H1 (cell line): ENCODE measurements around the gene SLC31A2. TPM values are rescaled to one million over a fixed set of nuclear protein-coding genes. Genes with fewer than 3 reads are reported as not detected.

ENCODE experiments used
- CTCF ChIA-PET: fragments of 300-600 bp; sonication (Branson Sonifier 250); formaldehyde crosslinking; loops from one replicate; lab custom pipeline; 2021; ENCODE audit not compliant: partially characterized antibody; lab: Charles Lee
- POLR2A ChIA-PET: fragments of 300-600 bp; sonication (Branson Sonifier 250); formaldehyde crosslinking; loops from one replicate; lab custom pipeline; 2021; ENCODE audit warnings: inconsistent platforms; ENCODE audit not compliant: partially characterized antibody; lab: Charles Lee
- DNase-seq, 2 experiments: peaks; one replicate each; pipeline versions ENCODE4 v3.0.0 to v3.0.0-alpha.2; 2010 to 2022; ENCODE audit warnings: low spot score in 2 of 2, low read depth in 1 of 2, mixed read lengths in 1 of 2
- FAIRE-seq: peaks from 2 replicates; lab custom pipeline; 2011; peaks lifted over from hg19 to GRCh38; lab: Jason Lieb, UNC
- H2AFZ ChIP-seq: 2 replicates; pipeline ENCODE4 v1.8.1; 2012; ENCODE audit warnings: low read length, inconsistent platforms
- H2AK5ac ChIP-seq: 2 replicates; pipeline ENCODE4 v1.6.1; 2013; ENCODE audit warnings: low read depth, low read length
- H2BK120ac ChIP-seq: replicated peaks from 2 replicates; pipeline ENCODE3; 2013; ENCODE audit warnings: low read depth, low read length, inconsistent platforms
- H2BK12ac ChIP-seq: 2 replicates; pipeline ENCODE4 v1.6.1; 2013; ENCODE audit warnings: low read depth, low read length
- H2BK15ac ChIP-seq: 2 replicates; pipeline ENCODE4 v1.6.1; 2013; ENCODE audit warnings: low read length
- H2BK20ac ChIP-seq: 2 replicates; pipeline ENCODE4 v1.6.1; 2013; ENCODE audit warnings: low read length
- H2BK5ac ChIP-seq: 2 replicates; pipeline ENCODE4 v1.6.1; 2013; ENCODE audit warnings: low read depth, low read length
- H3K14ac ChIP-seq: 2 replicates; pipeline ENCODE4 v1.6.1; 2013; ENCODE audit warnings: inconsistent platforms; ENCODE audit not compliant: insufficient read length
- H3K18ac ChIP-seq: 2 replicates; pipeline ENCODE4 v1.6.1; 2013; ENCODE audit warnings: low read length; ENCODE audit errors: extremely low read depth
- H3K23ac ChIP-seq: 2 replicates; pipeline ENCODE4 v1.6.1; 2013; ENCODE audit warnings: inconsistent platforms; ENCODE audit not compliant: insufficient read length
- H3K23me2 ChIP-seq: 2 replicates; pipeline ENCODE4 v1.6.1; 2013; ENCODE audit warnings: low read depth, low read length
- H3K27ac ChIP-seq: 2 replicates; pipeline ENCODE4 v1.6.1; 2011; ENCODE audit warnings: low read depth, low read length, inconsistent platforms
- H3K27me3 ChIP-seq, 4 experiments: replicated peaks in 1 of 4; 1 replicate in 1 of 4; 2 replicates in 3 of 4; pipeline versions ENCODE4 v1.6.1 to v1.8.1; 2011 to 2013; ENCODE audit warnings: low read length in 3 of 4, mild to moderate bottlenecking in 3 of 4, inconsistent platforms in 2 of 4, mixed read lengths in 2 of 4, moderate library complexity in 1 of 4; ENCODE audit not compliant: control insufficient read depth in 3 of 4, insufficient read depth in 3 of 4; ENCODE audit errors: extremely low read depth in 1 of 4
- H3K36me3 ChIP-seq, 4 experiments: 2 replicates each; pipeline versions ENCODE4 v1.6.1 to v1.8.1; 2011 to 2013; ENCODE audit warnings: mild to moderate bottlenecking in 4 of 4, low read length in 3 of 4, moderate library complexity in 2 of 4, control low read depth in 1 of 4, inconsistent platforms in 1 of 4; ENCODE audit not compliant: insufficient read depth in 4 of 4, control insufficient read depth in 2 of 4
- H3K4ac ChIP-seq: replicated peaks from 2 replicates; pipeline ENCODE3; 2013; ENCODE audit warnings: low read length, low read depth, mixed read lengths, inconsistent platforms; ENCODE audit not compliant: insufficient read length
- H3K4me1 ChIP-seq, 4 experiments: replicated peaks in 1 of 4; 1 replicate in 1 of 4; 2 replicates in 3 of 4; pipeline versions ENCODE4 v1.6.1 to v1.8.1; 2011 to 2013; ENCODE audit warnings: low read length in 3 of 4, inconsistent platforms in 2 of 4, mixed read lengths in 1 of 4; ENCODE audit not compliant: insufficient read depth in 4 of 4, control insufficient read depth in 3 of 4
- H3K4me2 ChIP-seq, 2 experiments: 2 replicates each; pipeline versions ENCODE4 v1.6.1 to v1.8.1; 2011 to 2013; ENCODE audit warnings: low read depth in 2 of 2, low read length in 2 of 2, control low read depth in 1 of 2, inconsistent platforms in 1 of 2, mild to moderate bottlenecking in 1 of 2; ENCODE audit not compliant: insufficient read depth in 1 of 2
- H3K4me3 ChIP-seq, 4 experiments: fragments of 200-600, 300-600 bp in 1 of 4; sonication (generic), shearing (Covaris generic), sonication (Bioruptor Twin) in 1 of 4; 2 replicates each; pipeline versions ENCODE4 v1.5.1 to v1.8.1; 2011 to 2016; ENCODE audit warnings: low read length in 4 of 4, low read depth in 3 of 4, control low read depth in 2 of 4, inconsistent platforms in 2 of 4, mild to moderate bottlenecking in 2 of 4, mixed read lengths in 1 of 4, moderate library complexity in 1 of 4; ENCODE audit not compliant: insufficient read depth in 2 of 4; ENCODE audit errors: extremely low read depth in 1 of 4
- H3K56ac ChIP-seq: replicated peaks from 2 replicates; pipeline ENCODE3; 2013; ENCODE audit warnings: low read depth, mild to moderate bottlenecking, mixed read lengths, low read length, inconsistent platforms; ENCODE audit not compliant: insufficient read length
- H3K79me1 ChIP-seq: 2 replicates; pipeline ENCODE4 v1.6.1; 2013; ENCODE audit warnings: low read depth, low read length, control low read depth
- H3K79me2 ChIP-seq, 2 experiments: 2 replicates each; pipeline versions ENCODE4 v1.6.1 to v1.8.1; 2012 to 2013; ENCODE audit warnings: low read length in 2 of 2, mild to moderate bottlenecking in 2 of 2, inconsistent platforms in 1 of 2; ENCODE audit not compliant: insufficient read depth in 2 of 2, control insufficient read depth in 1 of 2
- H3K9ac ChIP-seq, 4 experiments: replicated peaks in 1 of 4; 1 replicate in 1 of 4; 2 replicates in 3 of 4; pipeline versions ENCODE4 v1.6.1 to v1.8.1; 2011 to 2013; ENCODE audit warnings: low read depth in 3 of 4, low read length in 3 of 4, control low read depth in 2 of 4, mild to moderate bottlenecking in 2 of 4, moderate library complexity in 2 of 4, inconsistent platforms in 1 of 4; ENCODE audit errors: extremely low read depth in 1 of 4
- H3K9me3 ChIP-seq, 2 experiments: 2 replicates each; pipeline versions ENCODE4 v1.6.1 to v1.8.1; 2012 to 2013; ENCODE audit warnings: mild to moderate bottlenecking in 2 of 2, moderate library complexity in 2 of 2, control low read depth in 1 of 2, inconsistent platforms in 1 of 2, low read depth in 1 of 2, low read length in 1 of 2, mixed read lengths in 1 of 2; ENCODE audit not compliant: insufficient read depth in 2 of 2
- H4K20me1 ChIP-seq, 2 experiments: replicated peaks in 1 of 2; 2 replicates each; pipeline versions ENCODE3 to v1.8.1; 2011 to 2013; ENCODE audit warnings: inconsistent platforms in 2 of 2, low read length in 2 of 2, mild to moderate bottlenecking in 1 of 2; ENCODE audit not compliant: insufficient read depth in 2 of 2, control insufficient read depth in 1 of 2
- H4K5ac ChIP-seq: 2 replicates; pipeline ENCODE4 v1.6.1; 2013; ENCODE audit warnings: low read length, low read depth, mixed read lengths, inconsistent platforms; ENCODE audit not compliant: insufficient read length
- H4K8ac ChIP-seq: 2 replicates; pipeline ENCODE4 v1.8.0; 2013; ENCODE audit warnings: mild to moderate bottlenecking, moderate library complexity, low read length, inconsistent platforms; ENCODE audit not compliant: insufficient read depth; ENCODE audit errors: extremely low read depth
- H4K91ac ChIP-seq: replicated peaks from 2 replicates; pipeline ENCODE3; 2013; ENCODE audit warnings: low read length, mixed read lengths, inconsistent platforms; ENCODE audit not compliant: insufficient read length
- ATF2 ChIP-seq: IDR thresholded peaks from 2 replicates; pipeline ENCODE4 v1.6.1; 2012; ENCODE audit warnings: low read length, inconsistent platforms
- BACH1 ChIP-seq: IDR thresholded peaks from 2 replicates; pipeline ENCODE4 v1.6.1; 2012; ENCODE audit warnings: low read length, improper control_type of control experiment
- CBX5 ChIP-seq: fragments of 300-800, 300-1000 bp; sonication (generic); IDR thresholded peaks from 2 replicates; pipeline ENCODE4 v1.7.1; 2016; ENCODE audit warnings: antibody characterized with exemption, low read length, low read depth
- HDAC2 ChIP-seq, 2 experiments: fragments of 300-600 bp in 1 of 2; sonication (generic) in 1 of 2; IDR thresholded peaks; 2 replicates each; pipeline ENCODE4 v1.6.1; 2011 to 2012; ENCODE audit warnings: low read depth in 2 of 2, low read length in 2 of 2, mild to moderate bottlenecking in 2 of 2, moderate library complexity in 2 of 2, borderline replicate concordance in 1 of 2, inconsistent platforms in 1 of 2
- PHF8 ChIP-seq: fragments of 200-600 bp; sonication (generic); conservative IDR thresholded peaks from 2 replicates; pipeline ENCODE4 v1.7.1; 2012; ENCODE audit warnings: low read depth, mild to moderate bottlenecking, inconsistent platforms, low read length, moderate library complexity
- POU5F1 ChIP-seq: IDR thresholded peaks from 2 replicates; pipeline ENCODE4 v1.6.1; 2011; ENCODE audit warnings: low read depth, mild to moderate bottlenecking, low read length, moderate library complexity
- RNF2 ChIP-seq: fragments of 200-900, 300-1000 bp; sonication (generic); IDR thresholded peaks from 2 replicates; pipeline ENCODE4 v1.7.1; 2016; ENCODE audit warnings: borderline replicate concordance, low read depth, mild to moderate bottlenecking, antibody characterized with exemption, low read length; ENCODE audit not compliant: poor library complexity, severe bottlenecking; ENCODE audit errors: missing control alignments
- TAF7 ChIP-seq: optimal IDR thresholded peaks from 2 replicates; pipeline ENCODE3; 2011; ENCODE audit warnings: low read depth, mild to moderate bottlenecking, inconsistent platforms, low read length, moderate library complexity, borderline replicate concordance
- TBP ChIP-seq: IDR thresholded peaks from 2 replicates; pipeline ENCODE4 v1.6.1; 2011; ENCODE audit warnings: low read depth, low read length, improper control_type of control experiment
- TCF12 ChIP-seq: IDR thresholded peaks from 2 replicates; pipeline ENCODE4 v1.6.1; 2011; ENCODE audit warnings: low read depth, mild to moderate bottlenecking, low read length
- ZNF274 ChIP-seq: IDR thresholded peaks from 2 replicates; pipeline ENCODE4 v1.7.0; 2012; ENCODE audit warnings: low read length, borderline replicate concordance; ENCODE audit errors: extremely low read depth
- WGBS, 2 experiments: shearing (Covaris generic) in 1 of 2; methylation state at CpG; one replicate each; pipeline versions ENCODE4 v1.1.6 to v1.1.7; 2013 to 2015; ENCODE audit warnings: low lambda C conversion rate in 2 of 2, mixed read lengths in 2 of 2, inconsistent platforms in 1 of 2, low coverage in 1 of 2, missing lambda C conversion rate in 1 of 2; ENCODE audit not compliant: insufficient replicate concordance in 2 of 2, insufficient coverage in 1 of 2, insufficient read length in 1 of 2; ENCODE audit errors: extremely low coverage in 1 of 2, missing lambda C conversion rate in 1 of 2; 5-methylcytosine and 5-hydroxymethylcytosine counted together
- polyA plus RNA-seq, 7 experiments: library from polyadenylated mRNA; depleted of rRNA in 3 of 7; stranded (reverse) in 5 of 7; unstranded in 2 of 7; fragments of >200 nt in 5 of 7; fragments of 200-250 nt in 2 of 7; gene quantifications; 1 replicate in 5 of 7; 2 replicates in 1 of 7; 4 replicates in 1 of 7; pipeline versions ENCODE4 v1.2.1 to v1.2.3, GENCODE V29; 2011 to 2013; ENCODE audit warnings: missing spikeins in 2 of 7, mixed read lengths in 2 of 7
- total RNA-seq: library from RNA; stranded (reverse); fragmentation: NEBNext Ultra II Directional; extraction: Animal tissue kit (Norgen Biotek cat#: 25700); gene quantifications from 2 replicates; pipeline ENCODE4 v1.2.1, GENCODE V29; 2021

The SLC31A2 gene
- total and polyA plus RNA-seq, 2 of the 8 experiments (the other 6 are each of a cell fraction or from before 2014, with no cell fraction given) = 2.0 to 2.9 TPM

- no peaks in the 10 kb centered on the region for H3K23me2 ChIP-seq
- H3K79me1 ChIP-seq = no peaks in the 10 kb centered on the region
- ChIA-PET CTCF (interaction anchor here (1.2 kb wide), 1 partner anchor 154 kb away, joined by 3 read pairs; no protein-coding TSS in a partner anchor), POLR2A (no interaction called here)
- H2BK5ac ChIP-seq = no peak overlapping the region
- no peak overlapping the region for H3K56ac ChIP-seq
- no peaks in the 10 kb centered on the region for H3K27me3 ChIP-seq
- FAIRE-seq (no peak), DNase-seq (no peak)
- no peaks in the 10 kb centered on the region for H4K20me1 ChIP-seq
- peaks cover 2 to 3% of the 10 kb centered on the region in 2 experiments; a peak in 2 of 4 replicates for H3K9me3 ChIP-seq
- H3K27ac ChIP-seq = no peak overlapping the region
- WGBS, 2 experiments = 87% methylated on average over 4 of the region's 4 CpGs; no CpG with 5 or more reads in 1 of the 2 experiments
- no peak overlapping the region for H3K4ac ChIP-seq
- H3K4me2 ChIP-seq = no peak overlapping the region
- H3K36me3 ChIP-seq = no peaks in the 10 kb centered on the region
- no peak overlapping the region for H3K4me3 ChIP-seq
- no peak overlapping the region for H3K23ac ChIP-seq
- H3K9ac ChIP-seq = no peak overlapping the region
- H3K4me1 ChIP-seq = no peaks in the 10 kb centered on the region
- no peak overlapping the region for H2AFZ ChIP-seq
- H4K8ac ChIP-seq = no peak overlapping the region
- H3K18ac ChIP-seq = no peak overlapping the region
- no peak overlapping the region for H2AK5ac ChIP-seq
- H2BK120ac ChIP-seq = no peak overlapping the region
- no peak overlapping the region for H2BK12ac ChIP-seq
- no peak overlapping the region for H3K14ac ChIP-seq
- no peak overlapping the region for H2BK15ac ChIP-seq
- H4K91ac ChIP-seq = no peak overlapping the region
- H2BK20ac ChIP-seq = no peak overlapping the region
- no peaks in the 10 kb centered on the region for H3K79me2 ChIP-seq
- no peak overlapping the region for H4K5ac ChIP-seq
- no peak for TF ChIP-seq BACH1
- no peak for TF ChIP-seq ZNF274
- no peak for TF ChIP-seq POU5F1
- TF ChIP-seq TBP = no peak
- TF ChIP-seq TCF12 = no peak
- TF ChIP-seq RNF2 = no peak
- no peak for TF ChIP-seq TAF7
- TF ChIP-seq PHF8 = no peak
- no peak for TF ChIP-seq HDAC2 (IDR thresholded peaks at IDR 0.05; ENCODE audit: borderline replicate concordance in 1 of 2, low read depth in 2 of 2, low read length in 2 of 2)
- TF ChIP-seq ATF2 = no peak
- TF ChIP-seq CBX5 = no peak
Measured at GRCh38 chr9:113125386-113126035, 25.3 kb upstream of the SLC31A2 start.
